GM08714 (cell line): ENCODE data around the gene TMA7.
"Not testable (repeated sequence)": the region's sequence is repeated elsewhere in the genome, so short reads cannot be mapped to it uniquely, and the experiment has no call there.

ENCODE experiments used
- H3K4me3 ChIP-seq: fragments of 200-500 bp; sonication (Bioruptor generic); 2 replicates; pipeline ENCODE4 v1.5.1; 2014; ENCODE audit warnings: mild to moderate bottlenecking, low read length, inconsistent platforms
- ZNF274 ChIP-seq: IDR thresholded peaks from 2 replicates; pipeline ENCODE4 v1.6.1; 2012; ENCODE audit warnings: mild to moderate bottlenecking, low read depth, low read length

The TMA7 gene

GRCh38 chr3:48439820-48440589 is at the start of gene TMA7, which contains the start of gene CCDC51:
TSS of gene TMA7 (plus strand) at chr3:48440257. CDS start at chr3:48440297, 40 bp downstream.
TSS of gene CCDC51 (minus strand) at chr3:48440119. CDS start at chr3:48435128, 4,991 bp downstream.
- peak within 1 kb of the TSS; percentile 98 for H3K4me3 ChIP-seq
- TF ChIP-seq ZNF274, result no peak

GRCh38 chr3:48394391-48394790 is 45.7 kb upstream of the TMA7 start:
- no peak overlapping the region for H3K4me3 ChIP-seq
- TF ChIP-seq ZNF274, result no peak

- no peak for TF ChIP-seq ZNF274
- no peak overlapping the region for H3K4me3 ChIP-seq
Observed at GRCh38 chr3:48395714-48396113, 44.3 kb upstream of the TMA7 start.

GRCh38 chr3:48397767-48398681 is 42.0 kb upstream of the TMA7 start:
- H3K4me3 ChIP-seq, result no peak overlapping the region
- TF ChIP-seq ZNF274, result no peak

GRCh38 chr3:48398701-48399386 is 41.2 kb upstream of the TMA7 start:
- no peak overlapping the region for H3K4me3 ChIP-seq
- TF ChIP-seq ZNF274, result no peak

GRCh38 chr3:48399387-48400172 is 40.5 kb upstream of the TMA7 start:
- H3K4me3 ChIP-seq, result no peak overlapping the region
- no peak for TF ChIP-seq ZNF274

GRCh38 chr3:48400824-48401433 is 39.1 kb upstream of the TMA7 start:
- TF ChIP-seq ZNF274, result no peak
- H3K4me3 ChIP-seq, result no peak overlapping the region

- H3K4me3 ChIP-seq, result not testable (repeated sequence)
Observed at GRCh38 chr3:48401434-48401901, 38.6 kb upstream of the TMA7 start.

GRCh38 chr3:48402281-48402732 is 37.8 kb upstream of the TMA7 start:
- no peak for TF ChIP-seq ZNF274
- H3K4me3 ChIP-seq, result no peak overlapping the region

- H3K4me3 ChIP-seq, result no peak overlapping the region
- no peak for TF ChIP-seq ZNF274
Observed at GRCh38 chr3:48402907-48403306, 37.1 kb upstream of the TMA7 start.

GRCh38 chr3:48403533-48404439 is 36.3 kb upstream of the TMA7 start:
- no peak for TF ChIP-seq ZNF274
- H3K4me3 ChIP-seq, result no peak overlapping the region
